Subcutaneous abdominal adipose tissue (tissue), 5 donors: ENCODE data around the gene EBF3.

Experiments used
- H3K27ac ChIP-seq: one replicate; pipeline ENCODE4 v1.7.0; 2013; ENCODE audit warnings: low read depth, mild to moderate bottlenecking, inconsistent platforms, low read length, moderate library complexity
- H3K27me3 ChIP-seq, 5 donors: one replicate each; pipeline ENCODE4 v1.7.0; 2013; ENCODE audit warnings: low read length in 5 of 5, inconsistent platforms in 1 of 5; ENCODE audit not compliant: control insufficient read depth in 5 of 5, insufficient read depth in 4 of 5
- H3K36me3 ChIP-seq, 5 donors: one replicate each; pipeline ENCODE4 v1.7.0; 2013; ENCODE audit warnings: low read length in 5 of 5; ENCODE audit not compliant: control insufficient read depth in 5 of 5, insufficient read depth in 5 of 5
- H3K4me1 ChIP-seq, 5 donors: one replicate each; pipeline ENCODE4 v1.7.0; 2013; ENCODE audit warnings: low read length in 5 of 5, mild to moderate bottlenecking in 3 of 5, moderate library complexity in 1 of 5; ENCODE audit not compliant: control insufficient read depth in 5 of 5, insufficient read depth in 5 of 5
- H3K4me3 ChIP-seq, 5 donors: one replicate each; pipeline ENCODE4 v1.7.0; 2013; ENCODE audit warnings: low read length in 5 of 5, low read depth in 1 of 5
- H3K9ac ChIP-seq, 5 donors: one replicate each; pipeline ENCODE4 v1.7.0; 2013; ENCODE audit warnings: low read length in 5 of 5, mild to moderate bottlenecking in 4 of 5, moderate library complexity in 3 of 5
- H3K9me3 ChIP-seq, 5 donors: one replicate each; pipeline ENCODE4 v1.7.0; 2013; ENCODE audit warnings: low read length in 5 of 5; ENCODE audit not compliant: control insufficient read depth in 5 of 5
- donor health status: healthy.
- donor health status: healthy.
- donor health status: healthy.
- donor health status: healthy.
- donor health status: healthy.

Gene EBF3

DNA sequence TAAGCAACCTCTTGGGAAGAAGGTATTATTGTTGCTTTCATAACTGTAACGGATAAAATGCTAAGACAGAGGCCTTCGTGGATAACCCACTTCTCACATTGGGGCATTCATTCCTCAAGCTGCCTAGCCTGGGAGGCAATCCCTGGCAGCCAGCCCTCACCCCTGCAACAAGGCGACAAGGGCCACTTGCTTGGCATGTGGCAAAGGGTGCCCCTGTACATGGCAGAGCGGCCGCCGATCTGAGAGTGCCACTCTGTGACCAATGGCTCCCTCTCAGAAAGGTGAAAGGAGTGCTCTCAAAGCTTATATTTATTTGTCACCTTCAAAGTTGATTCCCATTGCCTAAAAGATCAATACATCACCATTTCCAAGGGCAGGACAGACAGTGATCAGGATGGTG lies 31.9 kb downstream of the EBF3 start:
- Histone ChIP-seq H3K4me3 (no peak overlapping the region), H3K9ac (no peak overlapping the region), H3K9me3 (no peaks in the 10 kb centered on the region), H3K27me3 (no peaks in the 10 kb centered on the region), H3K36me3 (peaks cover 0 to 6% (median 0%) of the 10 kb centered on the region in 5 donors), H3K27ac (no peak overlapping the region), H3K4me1 (peaks cover 0 to 41% (median 27%) of the 10 kb centered on the region in 5 donors)

DNA sequence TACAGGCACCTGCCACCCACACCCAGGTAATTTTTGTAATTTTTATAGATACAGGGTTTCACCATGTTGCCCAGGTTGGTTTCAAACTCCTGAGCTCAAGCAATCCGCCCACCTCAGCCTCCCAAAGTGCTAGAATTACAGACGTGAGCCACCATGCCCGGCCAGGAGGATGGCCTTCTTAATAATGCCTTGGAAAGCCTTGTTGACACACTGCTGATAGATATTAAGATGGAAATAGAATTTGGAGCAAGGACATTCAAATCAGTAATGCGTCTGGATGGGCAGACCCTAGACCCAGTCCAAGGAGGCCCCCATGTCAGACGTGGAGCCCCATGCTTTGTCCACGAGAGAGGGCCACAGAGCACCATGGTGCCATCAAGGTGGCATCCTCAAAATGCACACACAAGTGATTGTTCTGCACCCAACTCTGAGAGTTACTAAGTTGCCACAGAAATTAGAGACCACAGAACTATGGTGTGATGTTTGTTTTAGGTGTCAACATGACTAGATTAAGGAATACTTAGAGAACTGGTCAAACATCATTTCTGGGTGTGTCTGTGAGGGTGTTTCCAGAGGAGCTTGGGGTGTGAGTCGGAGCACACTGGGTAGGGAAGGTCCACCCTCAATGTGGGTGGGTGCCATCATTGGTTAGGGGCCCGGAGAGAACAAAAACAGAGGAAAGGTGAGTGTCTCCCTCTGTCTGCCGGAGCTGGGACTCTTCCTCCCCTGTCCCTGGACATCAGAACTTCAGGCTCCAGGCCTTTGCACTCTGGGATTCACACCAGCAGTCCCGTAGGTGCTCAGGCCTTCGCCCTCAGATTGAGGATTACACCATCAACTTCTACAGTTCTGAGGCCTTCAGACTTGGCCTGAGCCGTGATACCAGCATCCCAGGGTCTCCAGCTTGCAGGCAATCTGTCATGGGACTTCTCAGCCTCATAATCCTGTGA lies 34.5 kb downstream of the EBF3 start:
- H3K27me3 ChIP-seq: no peaks in the 10 kb centered on the region
- H3K36me3 ChIP-seq: peaks cover 0 to 4% (median 0%) of the 10 kb centered on the region in 5 donors
- no peak overlapping the region for H3K27ac ChIP-seq
- H3K4me1 ChIP-seq: peaks cover 0 to 27% (median 18%) of the 10 kb centered on the region in 5 donors
- no peak overlapping the region for H3K4me3 ChIP-seq
- H3K9ac ChIP-seq: no peak overlapping the region
- no peaks in the 10 kb centered on the region for H3K9me3 ChIP-seq

DNA sequence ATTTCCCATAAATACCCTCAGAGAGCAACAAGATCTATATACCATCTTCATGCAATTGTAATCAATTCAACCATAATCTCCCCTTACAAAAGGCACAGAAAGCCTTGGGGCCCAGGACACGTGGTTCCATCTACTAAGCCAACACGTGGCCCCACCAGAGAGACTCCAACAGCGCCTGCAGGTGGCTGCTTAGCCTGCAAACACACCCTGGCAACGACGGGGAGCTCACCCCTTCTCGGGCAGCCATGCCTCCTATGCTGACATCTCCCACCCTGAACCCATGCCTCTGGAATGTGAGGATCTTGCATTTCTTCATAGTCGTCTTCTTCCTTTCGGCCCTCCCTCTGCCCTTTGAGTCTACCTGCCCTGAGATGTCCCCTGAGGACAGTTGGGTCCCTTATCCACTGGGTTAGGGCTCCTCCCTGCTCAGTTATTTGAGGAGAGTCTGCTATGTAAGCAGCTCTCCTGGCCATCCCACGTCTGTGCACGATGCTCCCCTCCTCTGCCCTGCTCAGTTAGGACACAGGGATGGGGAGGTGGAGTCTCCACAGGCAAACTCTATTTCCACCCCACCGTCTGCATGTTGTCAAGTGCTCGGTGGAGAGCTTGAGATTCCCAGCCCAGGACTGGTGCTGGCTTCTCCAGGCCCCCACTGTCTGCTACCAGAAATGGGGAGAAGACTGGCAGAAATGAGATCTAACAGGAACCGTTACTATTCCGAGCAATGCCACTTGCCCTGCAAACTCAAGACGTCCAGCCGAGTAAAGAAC lies 36.5 kb downstream of the EBF3 start:
- H3K9ac ChIP-seq: no peak overlapping the region
- peaks cover 0 to 4% (median 0%) of the 10 kb centered on the region in 5 donors for H3K36me3 ChIP-seq
- no peaks in the 10 kb centered on the region for H3K27me3 ChIP-seq
- H3K27ac ChIP-seq: no peak overlapping the region
- H3K4me1 ChIP-seq: peaks cover 3 to 24% (median 13%) of the 10 kb centered on the region in 5 donors
- H3K9me3 ChIP-seq: no peaks in the 10 kb centered on the region
- H3K4me3 ChIP-seq: no peak overlapping the region

DNA sequence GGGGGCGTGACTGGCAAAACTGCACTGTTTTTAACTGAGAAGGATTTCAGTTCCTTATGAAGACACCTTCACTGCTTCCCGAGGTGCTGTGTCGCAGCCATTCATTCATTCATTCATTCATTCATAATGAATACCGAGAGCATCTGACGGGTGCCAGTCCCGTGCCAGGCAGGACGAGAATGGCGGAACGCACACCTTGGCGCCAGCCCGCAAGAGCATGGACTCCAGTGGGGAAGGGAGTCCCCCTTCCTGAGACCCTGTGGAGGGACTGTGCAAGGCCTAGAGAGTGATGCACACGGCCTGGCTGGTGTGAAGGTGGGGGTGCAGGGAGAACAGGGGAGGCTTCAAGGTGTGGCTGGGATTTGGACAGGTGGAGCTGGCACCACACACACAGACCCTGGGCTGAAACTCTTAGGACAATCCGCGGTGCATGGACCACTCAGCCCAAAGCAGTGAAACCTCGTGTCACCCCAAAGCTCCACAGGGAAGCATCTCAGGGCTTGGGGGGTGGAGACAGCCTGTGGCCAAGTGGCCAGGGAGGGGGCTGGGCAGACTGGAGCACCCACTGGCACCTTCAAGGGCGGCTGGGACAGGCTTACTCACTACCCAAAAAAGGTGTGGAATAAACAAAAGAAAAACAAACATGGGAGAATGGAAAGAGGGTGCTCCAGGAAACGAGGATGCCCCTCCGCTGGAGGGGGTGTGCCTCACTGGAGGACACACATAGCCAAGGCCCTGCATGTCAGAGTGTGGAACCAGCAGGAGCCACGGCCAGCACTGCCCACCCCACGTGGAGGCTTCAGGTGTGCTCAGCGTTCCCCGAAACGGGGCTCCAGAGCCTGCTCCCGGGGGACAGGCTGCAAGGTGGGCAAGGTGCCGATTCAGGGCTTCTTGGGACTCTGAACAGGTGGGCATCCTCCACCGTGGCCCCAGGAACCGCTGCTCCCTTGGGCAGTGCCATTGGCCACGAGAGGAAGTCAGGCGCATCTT lies 37.7 kb downstream of the EBF3 start:
- peaks cover 3 to 26% (median 13%) of the 10 kb centered on the region in 5 donors for H3K4me1 ChIP-seq
- H3K36me3 ChIP-seq: no peaks in the 10 kb centered on the region
- H3K27me3 ChIP-seq: no peaks in the 10 kb centered on the region
- H3K9me3 ChIP-seq: no peaks in the 10 kb centered on the region
- H3K27ac ChIP-seq: no peak overlapping the region
- H3K4me3 ChIP-seq: no peak overlapping the region
- no peak overlapping the region for H3K9ac ChIP-seq

DNA sequence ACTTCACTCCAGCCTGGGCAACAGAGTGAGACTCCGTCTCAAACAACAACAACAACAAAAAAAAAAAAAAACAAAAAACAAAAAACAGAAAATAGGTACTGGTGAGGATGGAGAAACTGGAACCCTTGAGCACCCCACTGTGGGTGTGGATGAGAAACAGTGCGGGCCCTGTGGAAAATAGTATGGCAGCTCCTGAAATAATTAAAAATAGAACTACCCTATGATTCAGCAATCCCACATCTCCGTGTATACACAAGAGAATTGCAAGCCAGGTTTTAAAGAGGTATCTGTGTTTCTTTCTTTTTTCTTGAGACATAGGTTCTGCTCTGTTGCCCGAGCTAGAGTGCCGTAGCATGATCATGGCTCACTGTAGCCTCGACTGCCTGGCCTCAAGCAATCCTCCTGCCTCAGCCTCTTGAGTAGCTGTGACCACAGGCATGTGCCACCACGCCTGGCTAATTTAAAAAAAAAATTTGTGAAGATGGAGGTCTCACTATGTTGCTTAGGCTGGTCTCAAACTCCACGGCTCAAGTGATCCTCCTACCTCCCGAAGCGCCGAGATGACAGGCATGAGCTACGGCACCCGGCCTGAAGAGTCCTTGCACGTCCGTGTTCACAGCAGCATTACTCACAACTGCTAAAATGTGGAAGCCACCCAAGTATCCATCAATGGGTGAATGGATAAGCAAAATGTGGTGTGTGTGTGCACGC lies 39.5 kb downstream of the EBF3 start:
- no peak overlapping the region for H3K9ac ChIP-seq
- H3K27ac ChIP-seq: no peak overlapping the region
- H3K4me3 ChIP-seq: no peak overlapping the region
- no peaks in the 10 kb centered on the region for H3K9me3 ChIP-seq
- H3K27me3 ChIP-seq: no peaks in the 10 kb centered on the region
- H3K36me3 ChIP-seq: peaks cover 0 to 6% (median 3%) of the 10 kb centered on the region in 5 donors
- H3K4me1 ChIP-seq: peaks cover 3 to 26% (median 13%) of the 10 kb centered on the region in 5 donors

DNA sequence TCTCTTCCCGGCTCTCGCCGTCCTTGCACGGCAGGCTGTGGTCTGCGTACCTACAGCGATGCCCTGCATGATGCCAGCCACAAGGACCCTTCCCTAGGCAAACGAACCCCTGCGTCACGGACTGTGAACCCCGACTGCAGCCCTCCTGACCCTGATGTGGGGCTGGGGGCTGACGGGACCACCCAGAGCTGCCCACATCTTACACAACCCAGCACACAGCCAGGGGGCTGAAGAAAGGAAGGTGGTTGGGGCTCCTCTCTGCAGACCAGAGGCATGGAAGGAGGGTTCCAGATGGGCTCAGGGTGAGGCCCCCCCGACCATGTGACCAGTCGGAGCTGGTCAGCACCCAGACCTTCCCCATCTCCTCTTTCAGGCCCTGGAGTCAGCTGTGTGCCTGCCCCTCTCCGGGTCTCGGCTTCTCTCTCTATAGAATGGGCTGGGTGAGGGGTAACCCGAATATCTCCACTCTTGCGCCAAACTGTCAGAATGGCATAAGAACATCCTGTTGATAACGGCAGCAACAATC lies 41.4 kb downstream of the EBF3 start:
- Histone ChIP-seq H3K4me1 (peaks cover 3 to 19% (median 10%) of the 10 kb centered on the region in 5 donors), H3K27ac (no peak overlapping the region), H3K27me3 (no peaks in the 10 kb centered on the region), H3K9me3 (no peaks in the 10 kb centered on the region), H3K4me3 (no peak overlapping the region), H3K36me3 (peaks cover 0 to 6% (median 3%) of the 10 kb centered on the region in 5 donors), H3K9ac (no peak overlapping the region)

DNA sequence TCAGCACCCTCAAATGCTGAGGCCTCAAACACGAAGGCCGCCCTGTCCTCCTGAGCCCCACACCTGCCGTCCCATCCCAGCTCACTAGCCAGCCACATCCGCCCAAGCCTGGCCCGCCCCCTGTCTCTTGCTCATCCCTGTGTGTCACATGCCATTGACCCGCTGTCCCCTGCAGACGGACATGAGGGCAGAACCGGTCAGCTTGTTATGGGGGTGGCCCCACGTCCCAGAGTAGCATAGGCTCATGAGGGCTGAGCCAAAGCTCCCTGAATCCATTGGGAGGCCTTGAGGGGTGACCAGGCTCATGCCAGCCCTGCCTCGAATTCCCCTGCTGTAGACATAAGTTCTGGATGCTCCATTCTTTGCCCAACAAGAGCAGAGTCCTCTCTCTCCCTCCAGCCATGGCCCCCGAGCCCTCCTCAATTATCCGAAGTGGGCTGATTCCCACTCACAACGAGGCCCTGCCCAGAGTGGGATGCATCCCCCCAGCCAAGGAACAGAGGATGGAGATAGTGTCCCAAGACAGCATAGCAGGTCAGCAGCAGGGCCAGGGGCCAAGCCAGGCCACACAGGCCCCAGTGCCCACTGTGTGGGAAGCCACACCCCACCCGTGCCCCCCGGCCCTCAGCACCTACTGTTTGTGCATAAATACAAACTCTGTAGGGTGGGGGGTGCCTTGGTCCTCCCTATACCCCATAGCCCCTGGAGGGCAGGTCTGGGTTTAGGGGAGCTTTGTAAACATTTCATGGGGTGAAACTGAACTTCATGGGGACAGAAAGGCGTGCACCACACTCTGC lies 42.1 kb downstream of the EBF3 start:
- no peak overlapping the region for H3K27ac ChIP-seq
- peaks cover 3 to 19% (median 8%) of the 10 kb centered on the region in 5 donors for H3K4me1 ChIP-seq

DNA sequence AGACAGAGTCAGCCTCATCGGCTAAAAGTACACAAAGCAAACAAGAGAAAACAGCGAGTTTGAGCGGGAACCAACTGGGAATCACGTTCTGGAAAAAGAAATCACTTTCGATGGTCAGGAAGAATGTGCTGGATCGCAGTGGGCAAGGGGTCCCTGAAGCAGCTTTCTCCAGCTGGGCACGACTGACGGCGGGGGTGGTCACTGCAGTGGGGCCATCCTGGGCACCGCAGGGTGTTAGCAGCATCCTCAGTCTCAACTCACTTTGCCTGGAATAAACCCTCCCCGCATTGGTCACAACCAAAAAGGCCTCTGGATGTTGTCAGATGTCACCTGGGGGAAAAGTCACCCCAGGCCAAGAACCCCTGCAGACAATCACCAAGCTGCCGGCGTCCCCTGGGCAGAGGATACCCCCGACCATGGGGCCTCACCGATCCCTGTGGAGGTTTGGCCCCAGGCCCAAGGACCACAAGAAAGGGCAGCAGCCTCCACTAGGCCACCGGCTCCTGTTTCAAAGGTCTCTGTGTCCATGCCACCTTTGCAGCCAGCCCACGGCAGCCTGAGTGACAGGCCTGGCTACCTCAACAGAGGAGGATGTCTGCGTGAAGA lies 42.9 kb downstream of the EBF3 start:
- Histone ChIP-seq H3K27ac (no peak overlapping the region), H3K36me3 (peaks cover 0 to 6% (median 3%) of the 10 kb centered on the region in 5 donors), H3K9me3 (no peaks in the 10 kb centered on the region), H3K4me1 (peaks cover 3 to 25% (median 15%) of the 10 kb centered on the region in 5 donors), H3K4me3 (no peak overlapping the region), H3K9ac (peak overlapping the region in 1 of 5 donors; percentile 37), H3K27me3 (no peaks in the 10 kb centered on the region)

More for the DNA sequence above, 42.1 kb downstream of the EBF3 start:
- Histone ChIP-seq H3K4me3 (no peak overlapping the region), H3K9ac (no peak overlapping the region), H3K27me3 (no peaks in the 10 kb centered on the region), H3K9me3 (no peaks in the 10 kb centered on the region), H3K36me3 (peaks cover 0 to 6% (median 3%) of the 10 kb centered on the region in 5 donors)
